HEK293 (cell line): ENCODE measurements around the gene WDFY3.

ENCODE experiments used
- KLF16 ChIP-seq: fragments of 450-650 bp; formaldehyde crosslinking; IDR thresholded peaks from 2 replicates; pipeline ENCODE4 v1.5.1; 2017; ENCODE audit warnings: missing biosample characterization, missing genetic modification characterization
- KLF7 ChIP-seq: fragments of 450-650 bp; formaldehyde crosslinking; IDR thresholded peaks from 2 replicates; pipeline ENCODE4 v1.5.1; 2016; ENCODE audit warnings: missing biosample characterization, missing genetic modification characterization, borderline replicate concordance
- KLF9 ChIP-seq: fragments of 450-650 bp; formaldehyde crosslinking; IDR thresholded peaks from 2 replicates; pipeline ENCODE4 v1.5.1; 2016; ENCODE audit warnings: missing biosample characterization, missing genetic modification characterization, low read depth
- MEIS1 ChIP-seq: sonication (generic); formaldehyde crosslinking; IDR thresholded peaks from 2 replicates; pipeline ENCODE4 v1.8.1; 2022; ENCODE audit warnings: missing genetic modification reagents, mild to moderate bottlenecking, borderline replicate concordance
- SALL2 ChIP-seq: fragments of 450-650 bp; formaldehyde crosslinking; IDR thresholded peaks from 2 replicates; pipeline ENCODE4 v1.5.0; 2017; ENCODE audit warnings: missing biosample characterization, mild to moderate bottlenecking, missing genetic modification characterization, borderline replicate concordance
- ZBTB1 ChIP-seq: fragments of 450-650 bp; formaldehyde crosslinking; IDR thresholded peaks from 2 replicates; pipeline ENCODE4 v1.5.1; 2016; ENCODE audit warnings: missing biosample characterization, missing genetic modification characterization
- ZBTB11 ChIP-seq: fragments of 450-650 bp; formaldehyde crosslinking; conservative IDR thresholded peaks from 2 replicates; pipeline ENCODE4 v1.5.1; 2016; ENCODE audit warnings: low read depth, missing biosample characterization, missing genetic modification characterization
- ZFHX2 ChIP-seq: fragments of 450-650 bp; formaldehyde crosslinking; conservative IDR thresholded peaks from 2 replicates; pipeline ENCODE4 v1.5.1; 2016; ENCODE audit warnings: missing biosample characterization, missing genetic modification characterization
- ZNF16 ChIP-seq: fragments of 450-650 bp; formaldehyde crosslinking; IDR thresholded peaks from 2 replicates; pipeline ENCODE4 v1.5.1; 2016; ENCODE audit warnings: low read depth, missing biosample characterization, missing genetic modification characterization
- ZNF221 ChIP-seq: fragments of 450-650 bp; formaldehyde crosslinking; IDR thresholded peaks from 2 replicates; pipeline ENCODE4 v1.5.1; 2017; ENCODE audit warnings: missing biosample characterization, missing genetic modification characterization, borderline replicate concordance
- ZNF248 ChIP-seq: fragments of 450-650 bp; formaldehyde crosslinking; IDR thresholded peaks from 2 replicates; pipeline ENCODE4 v1.5.1; 2017; ENCODE audit warnings: missing biosample characterization, missing genetic modification characterization
- ZNF280C ChIP-seq: fragments of 450-650 bp; formaldehyde crosslinking; IDR thresholded peaks from 2 replicates; pipeline ENCODE4 v1.5.1; 2016; ENCODE audit warnings: missing biosample characterization, missing genetic modification characterization
- ZNF354C ChIP-seq: fragments of 450-650 bp; formaldehyde crosslinking; IDR thresholded peaks from 2 replicates; pipeline ENCODE4 v1.5.1; 2016; ENCODE audit warnings: missing biosample characterization, missing genetic modification characterization, low read depth, borderline replicate concordance
- ZNF37A ChIP-seq: fragments of 450-650 bp; IDR thresholded peaks from 2 replicates; pipeline ENCODE4 v1.5.1; 2018; ENCODE audit warnings: missing biosample characterization, missing genetic modification characterization
- ZNF530 ChIP-seq: fragments of 450-650 bp; formaldehyde crosslinking; IDR thresholded peaks from 2 replicates; pipeline ENCODE4 v1.5.1; 2016; ENCODE audit warnings: low read depth, missing biosample characterization, missing genetic modification characterization
- ZNF549 ChIP-seq: fragments of 450-650 bp; IDR thresholded peaks from 2 replicates; pipeline ENCODE4 v1.5.1; 2018; ENCODE audit warnings: missing biosample characterization, missing genetic modification characterization, mild to moderate bottlenecking, inconsistent platforms, moderate library complexity
- ZNF692 ChIP-seq: fragments of 450-650 bp; formaldehyde crosslinking; IDR thresholded peaks from 2 replicates; pipeline ENCODE4 v1.5.1; 2016; ENCODE audit warnings: missing biosample characterization, missing genetic modification characterization
- ZNF76 ChIP-seq: fragments of 450-650 bp; formaldehyde crosslinking; IDR thresholded peaks from 2 replicates; pipeline ENCODE4; 2016; ENCODE audit warnings: low read depth, missing biosample characterization, missing genetic modification characterization, borderline replicate concordance
- ZNF768 ChIP-seq: fragments of 450-650 bp; formaldehyde crosslinking; IDR thresholded peaks from 2 replicates; pipeline ENCODE4 v1.5.1; 2018; ENCODE audit warnings: missing biosample characterization, mild to moderate bottlenecking, missing genetic modification characterization
- ZNF785 ChIP-seq: fragments of 450-650 bp; formaldehyde crosslinking; IDR thresholded peaks from 2 replicates; pipeline ENCODE4 v1.5.1; 2016; ENCODE audit warnings: missing biosample characterization, missing genetic modification characterization
- ZSCAN4 ChIP-seq: fragments of 450-650 bp; formaldehyde crosslinking; IDR thresholded peaks from 2 replicates; pipeline ENCODE4 v1.5.1; 2017; ENCODE audit warnings: missing biosample characterization, missing genetic modification characterization
- TF ChIP-seq, protein P1 (sequence below): fragments of 450-650 bp; formaldehyde crosslinking; IDR thresholded peaks from 2 replicates; pipeline ENCODE4 v1.5.1; 2016; ENCODE audit warnings: missing biosample characterization, missing genetic modification characterization, low read depth
- TF ChIP-seq, protein P2 (sequence below): fragments of 450-650 bp; formaldehyde crosslinking; IDR thresholded peaks from 2 replicates; pipeline ENCODE4 v1.5.1; 2016; ENCODE audit warnings: missing biosample characterization, missing genetic modification characterization

WDFY3 gene

DNA sequence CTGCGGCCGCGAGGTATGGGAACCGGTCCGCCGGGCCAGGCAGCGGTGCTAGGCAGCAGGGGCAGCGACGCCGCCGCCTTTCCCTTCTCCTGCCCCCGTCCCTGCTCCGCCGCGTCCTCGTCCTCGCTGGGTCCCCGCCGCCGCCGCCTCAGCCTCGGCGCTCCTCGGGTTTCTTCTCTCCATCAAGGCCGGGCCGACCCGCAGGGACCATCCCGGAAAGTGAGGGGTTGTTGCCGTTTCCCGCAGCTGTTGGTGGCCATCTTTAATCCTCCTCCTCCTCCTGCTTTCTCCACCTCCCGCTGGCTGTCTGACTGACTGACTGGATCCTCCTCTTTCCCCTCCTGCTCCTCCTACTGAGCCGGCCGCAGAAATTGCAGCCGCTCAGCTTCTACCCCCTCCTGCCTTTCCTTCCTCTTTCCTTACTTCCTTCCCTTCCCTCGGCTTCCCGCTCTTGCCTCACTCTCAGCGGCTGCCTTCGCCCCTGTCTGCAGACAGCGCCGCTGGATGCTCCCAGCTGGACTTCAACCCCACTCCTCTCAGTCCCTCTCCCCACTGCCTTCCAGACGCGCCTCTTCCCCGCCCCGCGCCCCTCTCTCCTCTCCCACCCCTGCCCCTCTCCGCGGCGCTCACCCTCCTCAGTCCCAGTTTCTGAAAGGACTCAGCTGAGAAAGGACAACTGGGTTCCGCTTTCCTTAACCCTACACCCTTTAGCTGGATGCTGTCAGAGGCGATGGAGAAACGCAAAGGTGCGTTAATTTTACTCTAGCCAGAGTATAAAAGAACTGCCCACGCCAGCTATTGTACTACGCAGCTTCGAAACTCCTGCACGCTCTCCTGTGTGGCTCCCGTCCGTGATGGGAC lies at the start of gene WDFY3 (continued):
- TF ChIP-seq ZBTB11 (tag by site-specific recombination) (peak; percentile 77), KLF16 (tag by site-specific recombination) (0 out of 2 replicates have a peak, but pooled peaks have one; percentile 59), ZNF785 (tag by site-specific recombination) (no peak), ZNF16 (tag by site-specific recombination) (no peak), KLF7 (no peak), ZFHX2 (tag by site-specific recombination) (no peak; the same call in 1 of the 2 replicates), ZNF76 (tag by site-specific recombination) (peak; percentile 48), ZNF280C (tag by site-specific recombination) (no peak), MEIS1 (CRISPR knock-in tag) (no peak), ZNF692 (no peak), ZBTB1 (tag by site-specific recombination) (no peak), ZNF248 (tag by site-specific recombination) (no peak), ZNF768 (tag by site-specific recombination) (no peak), ZNF354C (tag by site-specific recombination) (no peak), ZSCAN4 (tag by site-specific recombination) (no peak), ZNF549 (tag by site-specific recombination) (no peak), SALL2 (no peak), ZNF530 (no peak), ZNF37A (tag by site-specific recombination) (no peak), KLF9 (tag by site-specific recombination) (peak; percentile 59; the same call in 1 of the 2 replicates), ZNF221 (tag by site-specific recombination) (no peak)
- TF ChIP-seq, protein P1, sequence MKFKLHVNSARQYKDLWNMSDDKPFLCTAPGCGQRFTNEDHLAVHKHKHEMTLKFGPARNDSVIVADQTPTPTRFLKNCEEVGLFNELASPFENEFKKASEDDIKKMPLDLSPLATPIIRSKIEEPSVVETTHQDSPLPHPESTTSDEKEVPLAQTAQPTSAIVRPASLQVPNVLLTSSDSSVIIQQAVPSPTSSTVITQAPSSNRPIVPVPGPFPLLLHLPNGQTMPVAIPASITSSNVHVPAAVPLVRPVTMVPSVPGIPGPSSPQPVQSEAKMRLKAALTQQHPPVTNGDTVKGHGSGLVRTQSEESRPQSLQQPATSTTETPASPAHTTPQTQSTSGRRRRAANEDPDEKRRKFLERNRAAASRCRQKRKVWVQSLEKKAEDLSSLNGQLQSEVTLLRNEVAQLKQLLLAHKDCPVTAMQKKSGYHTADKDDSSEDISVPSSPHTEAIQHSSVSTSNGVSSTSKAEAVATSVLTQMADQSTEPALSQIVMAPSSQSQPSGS (tag by site-specific recombination) = no peak
- TF ChIP-seq, protein P2, sequence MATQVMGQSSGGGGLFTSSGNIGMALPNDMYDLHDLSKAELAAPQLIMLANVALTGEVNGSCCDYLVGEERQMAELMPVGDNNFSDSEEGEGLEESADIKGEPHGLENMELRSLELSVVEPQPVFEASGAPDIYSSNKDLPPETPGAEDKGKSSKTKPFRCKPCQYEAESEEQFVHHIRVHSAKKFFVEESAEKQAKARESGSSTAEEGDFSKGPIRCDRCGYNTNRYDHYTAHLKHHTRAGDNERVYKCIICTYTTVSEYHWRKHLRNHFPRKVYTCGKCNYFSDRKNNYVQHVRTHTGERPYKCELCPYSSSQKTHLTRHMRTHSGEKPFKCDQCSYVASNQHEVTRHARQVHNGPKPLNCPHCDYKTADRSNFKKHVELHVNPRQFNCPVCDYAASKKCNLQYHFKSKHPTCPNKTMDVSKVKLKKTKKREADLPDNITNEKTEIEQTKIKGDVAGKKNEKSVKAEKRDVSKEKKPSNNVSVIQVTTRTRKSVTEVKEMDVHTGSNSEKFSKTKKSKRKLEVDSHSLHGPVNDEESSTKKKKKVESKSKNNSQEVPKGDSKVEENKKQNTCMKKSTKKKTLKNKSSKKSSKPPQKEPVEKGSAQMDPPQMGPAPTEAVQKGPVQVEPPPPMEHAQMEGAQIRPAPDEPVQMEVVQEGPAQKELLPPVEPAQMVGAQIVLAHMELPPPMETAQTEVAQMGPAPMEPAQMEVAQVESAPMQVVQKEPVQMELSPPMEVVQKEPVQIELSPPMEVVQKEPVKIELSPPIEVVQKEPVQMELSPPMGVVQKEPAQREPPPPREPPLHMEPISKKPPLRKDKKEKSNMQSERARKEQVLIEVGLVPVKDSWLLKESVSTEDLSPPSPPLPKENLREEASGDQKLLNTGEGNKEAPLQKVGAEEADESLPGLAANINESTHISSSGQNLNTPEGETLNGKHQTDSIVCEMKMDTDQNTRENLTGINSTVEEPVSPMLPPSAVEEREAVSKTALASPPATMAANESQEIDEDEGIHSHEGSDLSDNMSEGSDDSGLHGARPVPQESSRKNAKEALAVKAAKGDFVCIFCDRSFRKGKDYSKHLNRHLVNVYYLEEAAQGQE (tag by site-specific recombination) = no peak
